Measurements from ENCODE around the gene PREX1. TPM values are rescaled to one million over a fixed set of nuclear protein-coding genes. Genes with fewer than 3 reads are reported as not detected.

The PREX1 gene
- total and polyA plus RNA-seq, 2 donors (not counting 1 experiment from before 2014, with no cell fraction given): 1.0 to 3.1 TPM

DNA sequence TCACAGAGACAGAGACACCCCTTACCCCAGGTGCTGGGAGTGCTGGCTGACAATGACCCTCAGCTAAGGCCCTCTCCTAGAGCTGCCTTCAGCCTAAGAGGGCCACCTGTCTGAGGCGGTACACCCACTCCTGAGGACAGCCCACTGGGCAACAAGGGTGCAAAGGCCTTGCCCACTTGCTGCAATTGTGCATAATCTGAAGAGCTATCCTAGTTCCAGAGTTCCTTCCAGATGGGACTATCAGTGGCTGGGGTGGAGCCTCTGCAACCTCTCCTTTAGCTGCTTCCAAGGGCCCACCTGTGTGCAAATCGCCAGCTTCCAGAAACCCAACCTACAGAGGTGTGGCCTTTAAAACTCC is 87.5 kb downstream of the PREX1 start:
- no peak for DNase-seq (ENCODE audit: low read depth in 2 of 2)
- H3K9ac ChIP-seq (ENCODE audit: insufficient read depth, low read length): no peak overlapping the region
- H2AFZ ChIP-seq (ENCODE audit: low read length): no peak overlapping the region
- no peaks in the 10 kb centered on the region for H3K9me3 ChIP-seq (ENCODE audit: control insufficient read depth, insufficient read depth, low read depth, low read length)
- no peak overlapping the region for H3K27ac ChIP-seq (ENCODE audit: insufficient read depth, low read length)
- TF ChIP-seq EZH2 (IDR thresholded peaks at IDR 0.05; ENCODE audit: low read length, missing control alignments): no peak
- TF ChIP-seq, protein P1, sequence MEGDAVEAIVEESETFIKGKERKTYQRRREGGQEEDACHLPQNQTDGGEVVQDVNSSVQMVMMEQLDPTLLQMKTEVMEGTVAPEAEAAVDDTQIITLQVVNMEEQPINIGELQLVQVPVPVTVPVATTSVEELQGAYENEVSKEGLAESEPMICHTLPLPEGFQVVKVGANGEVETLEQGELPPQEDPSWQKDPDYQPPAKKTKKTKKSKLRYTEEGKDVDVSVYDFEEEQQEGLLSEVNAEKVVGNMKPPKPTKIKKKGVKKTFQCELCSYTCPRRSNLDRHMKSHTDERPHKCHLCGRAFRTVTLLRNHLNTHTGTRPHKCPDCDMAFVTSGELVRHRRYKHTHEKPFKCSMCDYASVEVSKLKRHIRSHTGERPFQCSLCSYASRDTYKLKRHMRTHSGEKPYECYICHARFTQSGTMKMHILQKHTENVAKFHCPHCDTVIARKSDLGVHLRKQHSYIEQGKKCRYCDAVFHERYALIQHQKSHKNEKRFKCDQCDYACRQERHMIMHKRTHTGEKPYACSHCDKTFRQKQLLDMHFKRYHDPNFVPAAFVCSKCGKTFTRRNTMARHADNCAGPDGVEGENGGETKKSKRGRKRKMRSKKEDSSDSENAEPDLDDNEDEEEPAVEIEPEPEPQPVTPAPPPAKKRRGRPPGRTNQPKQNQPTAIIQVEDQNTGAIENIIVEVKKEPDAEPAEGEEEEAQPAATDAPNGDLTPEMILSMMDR (conservative IDR thresholded peaks at IDR 0.05 in 1 of 2, IDR thresholded peaks at IDR 0.05 in 1 of 2; ENCODE audit: low read depth in 1 of 2, low read length in 2 of 2): no peak
- no peaks in the 10 kb centered on the region for H3K27me3 ChIP-seq (ENCODE audit: control insufficient read depth, insufficient read depth, low read length)
- no peak overlapping the region for H3K4me2 ChIP-seq (ENCODE audit: extremely low read depth, insufficient read depth, low read length)
- no peaks in the 10 kb centered on the region for H4K20me1 ChIP-seq (ENCODE audit: control insufficient read depth, extremely low read depth, insufficient read depth, low read length)
- H3K4me3 ChIP-seq (replicated peaks in 1 of 4; ENCODE audit: control extremely low read depth in 1 of 4, insufficient read depth in 1 of 4, low read depth in 3 of 4, low read length in 4 of 4): no peak overlapping the region
- no peaks in the 10 kb centered on the region for H3K4me1 ChIP-seq (ENCODE audit: control insufficient read depth, extremely low read depth, insufficient read depth, low read length)
- no peaks in the 10 kb centered on the region for H3K36me3 ChIP-seq (ENCODE audit: control insufficient read depth, insufficient read depth, low read length)
- no peaks in the 10 kb centered on the region for H3K79me2 ChIP-seq (ENCODE audit: control insufficient read depth, insufficient read depth, low read length)

DNA sequence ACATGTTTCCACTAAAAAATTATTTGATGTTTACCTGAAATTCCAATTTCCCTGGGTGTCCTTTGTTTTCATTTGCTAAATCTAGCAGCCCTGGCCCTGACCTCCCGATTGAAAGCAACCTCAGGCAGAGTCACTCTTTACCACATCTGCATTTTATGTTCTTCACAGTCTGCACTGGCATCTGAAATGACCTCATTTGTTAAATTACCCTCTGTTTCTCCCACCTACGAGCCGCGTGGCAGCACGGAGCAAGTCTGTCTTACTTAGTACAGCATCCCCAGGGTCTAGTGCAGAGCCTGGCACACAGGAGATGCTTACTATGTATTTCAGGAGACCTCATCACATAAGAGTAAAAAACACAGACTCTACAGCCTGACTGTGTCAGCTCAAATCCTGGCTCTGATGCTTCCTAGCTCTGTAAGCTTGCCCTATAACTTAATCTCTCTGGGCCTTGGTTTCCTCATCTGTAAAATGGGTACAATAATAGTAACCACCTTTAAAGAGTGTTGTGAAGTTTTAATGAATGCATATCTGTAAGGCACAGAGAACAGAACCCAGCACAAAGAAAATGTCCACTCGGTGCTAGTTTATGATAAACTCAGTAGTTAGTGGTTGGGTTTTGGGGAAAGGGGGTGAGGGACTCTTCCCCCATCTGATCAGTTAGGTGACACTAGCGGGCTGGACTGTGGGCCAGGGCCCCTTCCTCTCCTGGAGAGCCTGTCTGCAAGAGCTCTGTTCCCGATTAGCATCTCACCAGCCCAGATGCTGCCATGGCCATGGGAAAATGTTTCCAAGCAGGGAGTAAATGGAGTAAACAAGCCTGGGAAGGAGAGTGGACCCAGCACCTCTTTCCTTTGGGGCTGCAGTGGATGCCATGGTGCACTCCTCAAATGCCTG is 88.2 kb downstream of the PREX1 start:
- H3K4me3 ChIP-seq (replicated peaks in 1 of 4; ENCODE audit: control extremely low read depth in 1 of 4, insufficient read depth in 1 of 4, low read depth in 3 of 4, low read length in 4 of 4): no peak overlapping the region
- no peak for TF ChIP-seq EZH2 (IDR thresholded peaks at IDR 0.05; ENCODE audit: low read length, missing control alignments)
- TF ChIP-seq, protein P1 (conservative IDR thresholded peaks at IDR 0.05 in 1 of 2, IDR thresholded peaks at IDR 0.05 in 1 of 2; ENCODE audit: low read depth in 1 of 2, low read length in 2 of 2): no peak

DNA sequence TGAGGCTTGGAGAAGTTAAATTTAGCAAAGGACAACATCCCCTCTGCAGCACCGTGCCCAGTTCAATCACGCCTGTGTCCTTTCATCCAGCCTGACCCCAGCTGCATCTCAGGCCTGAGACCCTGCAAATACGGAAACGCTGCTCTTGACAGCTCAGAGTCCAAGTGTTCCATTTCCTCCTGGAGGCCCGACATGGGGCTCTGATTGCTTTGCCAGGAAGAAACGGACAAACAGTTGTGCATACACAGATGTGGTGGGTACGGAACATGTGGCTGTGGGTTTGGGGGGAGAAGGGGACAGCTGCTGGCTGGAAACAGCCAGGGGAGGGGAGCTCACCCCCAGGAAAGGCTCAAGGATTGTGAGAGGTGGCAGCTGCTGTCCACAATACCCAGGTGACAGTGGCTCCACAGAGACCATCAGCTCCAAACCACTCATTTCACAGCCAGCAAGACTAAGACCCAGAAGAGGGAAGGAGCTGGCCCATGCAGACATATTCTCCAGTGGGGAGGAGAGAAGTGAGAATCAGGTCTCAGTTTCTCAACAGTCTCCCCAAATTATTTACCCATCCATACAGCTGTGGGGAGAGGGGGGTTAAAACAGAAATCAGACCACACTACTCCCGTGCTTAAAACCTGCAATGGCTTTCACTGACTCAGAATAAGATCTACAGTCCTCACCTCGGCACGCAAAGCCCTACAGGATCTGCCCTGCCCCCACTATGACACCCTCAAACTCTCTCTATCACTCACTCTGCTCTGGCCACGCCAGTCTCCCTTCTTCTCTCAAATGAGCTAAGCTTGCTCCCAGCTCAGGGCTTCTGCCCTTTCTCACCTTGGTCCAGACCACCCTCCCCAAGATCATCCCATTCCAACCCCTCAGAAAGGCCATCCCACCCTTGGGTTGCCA is 89.1 kb downstream of the PREX1 start:
- H2AFZ ChIP-seq (ENCODE audit: low read length): no peak overlapping the region
- no peak overlapping the region for H3K4me3 ChIP-seq (replicated peaks in 1 of 4; ENCODE audit: control extremely low read depth in 1 of 4, insufficient read depth in 1 of 4, low read depth in 3 of 4, low read length in 4 of 4)
- no peak overlapping the region for H3K4me2 ChIP-seq (ENCODE audit: extremely low read depth, insufficient read depth, low read length)
- H3K4me1 ChIP-seq (ENCODE audit: control insufficient read depth, extremely low read depth, insufficient read depth, low read length): no peaks in the 10 kb centered on the region
- no peak overlapping the region for H3K9ac ChIP-seq (ENCODE audit: insufficient read depth, low read length)
- no peaks in the 10 kb centered on the region for H4K20me1 ChIP-seq (ENCODE audit: control insufficient read depth, extremely low read depth, insufficient read depth, low read length)
- H3K27me3 ChIP-seq (ENCODE audit: control insufficient read depth, insufficient read depth, low read length): no peaks in the 10 kb centered on the region
- H3K27ac ChIP-seq (ENCODE audit: insufficient read depth, low read length): no peak overlapping the region
- H3K9me3 ChIP-seq (ENCODE audit: control insufficient read depth, insufficient read depth, low read depth, low read length): no peaks in the 10 kb centered on the region
- no peak for DNase-seq (ENCODE audit: low read depth in 2 of 2)
- no peaks in the 10 kb centered on the region for H3K36me3 ChIP-seq (ENCODE audit: control insufficient read depth, insufficient read depth, low read length)
- TF ChIP-seq, protein P1 (conservative IDR thresholded peaks at IDR 0.05 in 1 of 2, IDR thresholded peaks at IDR 0.05 in 1 of 2; ENCODE audit: low read depth in 1 of 2, low read length in 2 of 2): no peak
- no peak for TF ChIP-seq EZH2 (IDR thresholded peaks at IDR 0.05; ENCODE audit: low read length, missing control alignments)
- no peaks in the 10 kb centered on the region for H3K79me2 ChIP-seq (ENCODE audit: control insufficient read depth, insufficient read depth, low read length)

More for the DNA sequence above, 88.2 kb downstream of the PREX1 start:
- Histone ChIP-seq H3K4me2 (ENCODE audit: extremely low read depth, insufficient read depth, low read length) (no peak overlapping the region), H3K36me3 (ENCODE audit: control insufficient read depth, insufficient read depth, low read length) (no peaks in the 10 kb centered on the region), H3K4me1 (ENCODE audit: control insufficient read depth, extremely low read depth, insufficient read depth, low read length) (no peaks in the 10 kb centered on the region), H3K27ac (ENCODE audit: insufficient read depth, low read length) (no peak overlapping the region), H4K20me1 (ENCODE audit: control insufficient read depth, extremely low read depth, insufficient read depth, low read length) (no peaks in the 10 kb centered on the region), H3K9ac (ENCODE audit: insufficient read depth, low read length) (no peak overlapping the region), H3K79me2 (ENCODE audit: control insufficient read depth, insufficient read depth, low read length) (no peaks in the 10 kb centered on the region), H3K9me3 (ENCODE audit: control insufficient read depth, insufficient read depth, low read depth, low read length) (no peaks in the 10 kb centered on the region), H3K27me3 (ENCODE audit: control insufficient read depth, insufficient read depth, low read length) (no peaks in the 10 kb centered on the region), H2AFZ (ENCODE audit: low read length) (no peak overlapping the region)
- no peak for DNase-seq (ENCODE audit: low read depth in 2 of 2)

Measured in fibroblast of lung (primary cell).